Measurements from ENCODE around the gene FAM186B. TPM values are rescaled to one million over a fixed set of nuclear protein-coding genes. Genes with fewer than 3 reads are reported as not detected.
A peak's percentile ranks its signal among the peaks of the same experiment; 100 is the strongest.

FAM186B gene
- polyA plus RNA-seq, 4 donors = 0.37 to 1.0 TPM; not detected in 2

- DNase-seq (no peak), FAIRE-seq (no peak)
- Histone ChIP-seq H3K27me3 (ENCODE audit: control insufficient read depth in 3 of 3, insufficient read depth in 3 of 3, low read length in 3 of 3) (peaks cover 7 to 72% (median 7%) of the 10 kb centered on the region in 3 donors), H3K36me3 (ENCODE audit: control insufficient read depth in 3 of 3, insufficient read depth in 2 of 3, low read depth in 1 of 3, low read length in 3 of 3) (no peaks in the 10 kb centered on the region), H3K4me3 (ENCODE audit: low read depth in 1 of 3, low read length in 3 of 3) (no peak overlapping the region), H3K27ac (ENCODE audit: low read depth in 1 of 3, low read length in 2 of 3) (no peak overlapping the region), H3K4me1 (ENCODE audit: control insufficient read depth in 3 of 3, insufficient read depth in 2 of 3, low read depth in 1 of 3, low read length in 2 of 3) (peaks cover 0 to 20% (median 0%) of the 10 kb centered on the region in 3 donors), H3K9me3 (ENCODE audit: control insufficient read depth in 2 of 2, insufficient read depth in 1 of 2, low read depth in 1 of 2, low read length in 1 of 2) (peaks cover 0 to 3% of the 10 kb centered on the region in 2 donors)
- 28 to 55% (median 39%) methylated on average over 20 of the region's 20 CpGs for WGBS, 3 donors
Observed at GRCh38 chr12:49543221-49543913, 62.1 kb downstream of the FAM186B start.

- H3K27ac ChIP-seq (ENCODE audit: low read depth in 1 of 3, low read length in 2 of 3) = no peak overlapping the region
- WGBS, 3 donors = 91 to 96% (median 94%) methylated on average over 15 of the region's 15 CpGs
- H3K9me3 ChIP-seq (ENCODE audit: control insufficient read depth in 2 of 2, insufficient read depth in 1 of 2, low read depth in 1 of 2, low read length in 1 of 2) = peaks cover 0 to 3% of the 10 kb centered on the region in 2 donors
- H3K4me3 ChIP-seq (ENCODE audit: low read depth in 1 of 3, low read length in 3 of 3) = no peak overlapping the region
- peaks cover 0 to 24% (median 0%) of the 10 kb centered on the region in 3 donors for H3K4me1 ChIP-seq (ENCODE audit: control insufficient read depth in 3 of 3, insufficient read depth in 2 of 3, low read depth in 1 of 3, low read length in 2 of 3)
- DNase-seq (no peak), FAIRE-seq (no peak)
- no peaks in the 10 kb centered on the region for H3K36me3 ChIP-seq (ENCODE audit: control insufficient read depth in 3 of 3, insufficient read depth in 2 of 3, low read depth in 1 of 3, low read length in 3 of 3)
- peaks cover 6 to 75% (median 13%) of the 10 kb centered on the region in 3 donors for H3K27me3 ChIP-seq (ENCODE audit: control insufficient read depth in 3 of 3, insufficient read depth in 3 of 3, low read length in 3 of 3)
Observed at GRCh38 chr12:49542592-49543160, 62.8 kb downstream of the FAM186B start.

- Histone ChIP-seq H3K27me3 (ENCODE audit: control insufficient read depth in 3 of 3, insufficient read depth in 3 of 3, low read length in 3 of 3) (peaks cover 6 to 81% (median 13%) of the 10 kb centered on the region in 3 donors), H3K4me3 (ENCODE audit: low read depth in 1 of 3, low read length in 3 of 3) (no peak overlapping the region), H3K36me3 (ENCODE audit: control insufficient read depth in 3 of 3, insufficient read depth in 2 of 3, low read depth in 1 of 3, low read length in 3 of 3) (no peaks in the 10 kb centered on the region), H3K9me3 (ENCODE audit: control insufficient read depth in 2 of 2, insufficient read depth in 1 of 2, low read depth in 1 of 2, low read length in 1 of 2) (peaks cover 0 to 3% of the 10 kb centered on the region in 2 donors), H3K4me1 (ENCODE audit: control insufficient read depth in 3 of 3, insufficient read depth in 2 of 3, low read depth in 1 of 3, low read length in 2 of 3) (peaks cover 0 to 28% (median 0%) of the 10 kb centered on the region in 3 donors), H3K27ac (ENCODE audit: low read depth in 1 of 3, low read length in 2 of 3) (no peak overlapping the region)
- DNase-seq (no peak), FAIRE-seq (no peak)
- WGBS, 3 donors = 83 to 94% (median 89%) methylated on average over 7 of the region's 7 CpGs
Observed at GRCh38 chr12:49541911-49542505, 63.4 kb downstream of the FAM186B start.

- Histone ChIP-seq H3K36me3 (ENCODE audit: control insufficient read depth in 3 of 3, insufficient read depth in 2 of 3, low read depth in 1 of 3, low read length in 3 of 3) (no peaks in the 10 kb centered on the region), H3K9me3 (ENCODE audit: control insufficient read depth in 2 of 2, insufficient read depth in 1 of 2, low read depth in 1 of 2, low read length in 1 of 2) (peaks cover 0 to 3% of the 10 kb centered on the region in 2 donors), H3K27me3 (ENCODE audit: control insufficient read depth in 3 of 3, insufficient read depth in 3 of 3, low read length in 3 of 3) (peaks cover 6 to 88% (median 13%) of the 10 kb centered on the region in 3 donors), H3K4me3 (ENCODE audit: low read depth in 1 of 3, low read length in 3 of 3) (no peak overlapping the region), H3K4me1 (ENCODE audit: control insufficient read depth in 3 of 3, insufficient read depth in 2 of 3, low read depth in 1 of 3, low read length in 2 of 3) (peaks cover 0 to 28% (median 0%) of the 10 kb centered on the region in 3 donors), H3K27ac (ENCODE audit: low read depth in 1 of 3, low read length in 2 of 3) (no peak overlapping the region)
- FAIRE-seq (no peak), DNase-seq (no peak)
- WGBS, 3 donors = 88 to 91% (median 90%) methylated on average over 17 to 18 of the region's 18 CpGs
Observed at GRCh38 chr12:49541140-49541861, 64.1 kb downstream of the FAM186B start.

- WGBS, 3 donors = 40 to 68% (median 52%) methylated on average over 19 to 21 of the region's 21 CpGs
- Histone ChIP-seq H3K4me3 (ENCODE audit: low read depth in 1 of 3, low read length in 3 of 3) (no peak overlapping the region), H3K9me3 (ENCODE audit: control insufficient read depth in 2 of 2, insufficient read depth in 1 of 2, low read depth in 1 of 2, low read length in 1 of 2) (peaks cover 0 to 3% of the 10 kb centered on the region in 2 donors), H3K4me1 (ENCODE audit: control insufficient read depth in 3 of 3, insufficient read depth in 2 of 3, low read depth in 1 of 3, low read length in 2 of 3) (peaks cover 0 to 28% (median 0%) of the 10 kb centered on the region in 3 donors), H3K27me3 (ENCODE audit: control insufficient read depth in 3 of 3, insufficient read depth in 3 of 3, low read length in 3 of 3) (peaks cover 9 to 87% (median 13%) of the 10 kb centered on the region in 3 donors), H3K27ac (ENCODE audit: low read depth in 1 of 3, low read length in 2 of 3) (no peak overlapping the region), H3K36me3 (ENCODE audit: control insufficient read depth in 3 of 3, insufficient read depth in 2 of 3, low read depth in 1 of 3, low read length in 3 of 3) (no peaks in the 10 kb centered on the region)
- DNase-seq (peak in 1 of 2 donors; percentile 40), FAIRE-seq (no peak)
Observed at GRCh38 chr12:49540229-49541139, 65.0 kb downstream of the FAM186B start.

GRCh38 chr12:49539406-49540228 is 65.8 kb downstream of the FAM186B start:
- no peak for FAIRE-seq
- Histone ChIP-seq H3K36me3 (ENCODE audit: control insufficient read depth in 3 of 3, insufficient read depth in 2 of 3, low read depth in 1 of 3, low read length in 3 of 3) (no peaks in the 10 kb centered on the region), H3K4me3 (ENCODE audit: low read depth in 1 of 3, low read length in 3 of 3) (peak overlapping the region in 1 of 3 donors; percentile 75), H3K27me3 (ENCODE audit: control insufficient read depth in 3 of 3, insufficient read depth in 3 of 3, low read length in 3 of 3) (peaks cover 9 to 87% (median 13%) of the 10 kb centered on the region in 3 donors), H3K4me1 (ENCODE audit: control insufficient read depth in 3 of 3, insufficient read depth in 2 of 3, low read depth in 1 of 3, low read length in 2 of 3) (peaks cover 0 to 28% (median 0%) of the 10 kb centered on the region in 3 donors), H3K9me3 (ENCODE audit: control insufficient read depth in 2 of 2, insufficient read depth in 1 of 2, low read depth in 1 of 2, low read length in 1 of 2) (peaks cover 0 to 3% of the 10 kb centered on the region in 2 donors), H3K27ac (ENCODE audit: low read depth in 1 of 3, low read length in 2 of 3) (no peak overlapping the region)
- WGBS, 3 donors = 6 to 12% (median 11%) methylated on average over 37 to 47 of the region's 47 CpGs
- DNase-seq = no peak
